HG03575 (cell line): Measurements from ENCODE around the gene DCPS.
"Not testable (repeated sequence)": the region's sequence is repeated elsewhere in the genome, so short reads cannot be mapped to it uniquely, and the experiment has no call there.

Experiments used
- ATAC-seq: cut with Tn5 transposase; IDR thresholded peaks from one replicate; pipeline ENCODE4 v1.9.1; 2021; ENCODE audit not compliant: unreplicated experiment, insufficient number of reproducible peaks, low FRiP score; ENCODE audit errors: extremely low read depth

The DCPS gene

DNA sequence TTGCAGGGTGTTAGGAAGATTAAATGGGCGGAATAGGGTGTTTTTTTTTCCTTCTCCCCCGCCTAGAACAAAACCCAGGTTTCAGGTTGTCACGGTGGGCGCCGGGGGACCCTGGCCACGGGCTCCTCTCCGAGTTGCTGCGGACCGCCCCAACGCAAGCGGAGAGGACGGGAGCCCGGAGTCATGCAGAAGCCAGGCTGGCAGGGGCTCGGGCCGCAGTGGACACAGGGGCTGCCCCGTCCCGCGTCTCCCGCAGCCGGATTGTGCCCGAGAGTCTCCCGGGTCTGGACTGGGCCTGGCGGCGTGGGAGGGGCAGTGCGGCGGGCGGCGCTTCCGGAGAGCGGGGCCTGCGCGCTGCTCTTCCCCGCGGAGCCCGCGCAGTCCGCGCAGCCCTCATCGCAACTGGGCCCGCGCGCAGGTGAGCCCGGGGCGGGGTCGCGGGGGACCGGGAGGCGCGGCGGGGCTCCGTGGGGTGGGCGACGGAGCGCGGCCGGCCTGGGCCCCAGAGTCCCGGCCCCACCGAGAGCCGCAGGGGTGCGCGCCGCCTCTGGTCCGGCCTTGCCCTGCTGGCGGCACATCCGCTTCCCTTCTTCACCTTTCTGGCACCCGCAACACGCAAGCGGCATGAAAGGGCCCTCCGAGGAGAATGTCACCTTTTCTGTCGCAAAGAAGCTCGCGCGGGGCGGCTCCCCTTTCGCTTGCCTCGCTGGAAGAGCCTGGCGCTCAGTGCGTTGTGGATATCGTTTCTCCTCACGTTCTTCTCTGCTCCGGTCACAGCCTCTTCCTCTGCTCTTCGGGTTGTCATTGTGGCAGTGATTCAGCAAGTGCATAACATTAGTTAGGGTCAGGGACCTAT is 20.9 kb upstream of the DCPS start, which contains the start of gene TIRAP:
TIRAP (plus strand) TSS at position 358 of the 856 bp plus-strand sequence. CDS start 7,802 bp downstream, outside the sequence.
- ATAC-seq, result no peak

DNA sequence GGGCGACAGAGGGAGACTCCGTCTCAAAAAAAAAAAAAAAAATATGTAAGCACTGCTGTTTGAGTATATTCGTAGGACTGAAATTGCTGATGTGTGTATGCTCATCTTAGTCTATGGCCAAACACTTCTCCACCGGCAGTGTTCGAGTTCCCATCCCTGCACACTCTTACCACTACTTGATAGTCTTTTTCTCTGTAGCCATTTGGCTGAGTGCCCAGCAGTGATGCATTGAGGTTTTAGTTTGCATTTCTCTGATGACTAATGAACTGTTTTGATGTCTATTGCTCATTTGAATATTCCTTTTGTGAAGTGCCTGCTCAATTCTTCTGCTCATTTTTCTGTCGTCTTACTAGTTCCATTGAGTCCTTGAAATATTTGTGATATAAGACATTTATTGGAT is 19.0 kb upstream of the DCPS start:
- ATAC-seq, result no peak

DNA sequence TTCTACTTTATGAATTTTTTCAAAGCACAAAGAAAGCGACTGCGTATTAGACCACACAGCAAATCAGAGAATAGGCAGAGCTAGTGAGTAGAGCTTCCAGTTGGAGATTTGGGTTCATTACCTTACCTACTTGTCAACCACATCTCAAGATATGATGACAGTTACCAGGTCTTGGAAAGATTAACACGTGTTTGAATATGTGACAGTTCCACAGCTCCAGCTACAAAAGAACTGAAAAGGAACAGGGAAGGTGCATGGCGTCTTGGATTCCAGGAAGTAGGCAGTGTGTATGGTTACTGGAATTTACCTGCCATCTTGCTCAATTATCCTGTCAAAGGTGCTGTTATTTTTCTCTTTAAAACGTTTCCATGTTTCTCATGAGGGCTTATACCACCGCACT is 15.6 kb upstream of the DCPS start:
- ATAC-seq, result no peak

DNA sequence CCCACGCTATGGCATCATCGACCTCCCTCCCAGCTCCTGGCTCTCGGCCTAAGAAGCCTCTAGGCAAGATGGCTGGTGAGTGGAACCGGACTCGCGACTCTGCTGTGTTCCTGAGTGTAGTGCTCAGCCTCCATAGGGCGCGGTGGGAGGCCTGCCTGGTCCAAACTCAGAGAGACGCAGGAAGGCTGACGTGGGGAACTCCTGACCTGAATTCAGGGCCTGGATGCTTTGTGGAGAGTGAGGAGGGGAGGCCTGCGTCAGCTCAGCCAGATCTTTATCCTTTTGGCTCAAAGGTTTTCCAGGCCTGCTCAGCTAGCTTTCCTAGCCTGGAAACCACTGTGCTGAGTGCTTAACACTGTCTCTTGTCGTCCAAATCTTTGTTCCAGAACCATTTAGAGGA is 13.0 kb upstream of the DCPS start:
- ATAC-seq, result no peak

DNA sequence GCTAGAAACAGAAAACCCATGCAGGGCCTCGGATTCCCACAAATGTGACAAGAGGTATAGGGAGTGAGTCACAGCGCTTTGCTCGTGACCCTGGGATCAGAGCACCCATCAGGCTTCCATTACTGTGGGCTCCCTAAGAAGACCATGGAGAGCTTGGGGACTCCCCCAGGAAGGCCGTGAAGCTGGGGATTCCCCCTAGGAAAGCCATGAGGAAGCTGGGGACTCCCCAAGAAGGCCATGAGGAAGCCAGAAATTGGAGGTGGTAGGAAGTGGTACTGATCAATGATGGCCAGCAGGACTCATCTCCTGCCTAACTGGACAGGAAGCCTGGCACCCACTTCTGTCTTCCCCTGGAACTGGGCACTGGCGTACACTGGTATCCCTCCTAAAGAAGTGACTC is 10.1 kb upstream of the DCPS start:
- no peak for ATAC-seq

DNA sequence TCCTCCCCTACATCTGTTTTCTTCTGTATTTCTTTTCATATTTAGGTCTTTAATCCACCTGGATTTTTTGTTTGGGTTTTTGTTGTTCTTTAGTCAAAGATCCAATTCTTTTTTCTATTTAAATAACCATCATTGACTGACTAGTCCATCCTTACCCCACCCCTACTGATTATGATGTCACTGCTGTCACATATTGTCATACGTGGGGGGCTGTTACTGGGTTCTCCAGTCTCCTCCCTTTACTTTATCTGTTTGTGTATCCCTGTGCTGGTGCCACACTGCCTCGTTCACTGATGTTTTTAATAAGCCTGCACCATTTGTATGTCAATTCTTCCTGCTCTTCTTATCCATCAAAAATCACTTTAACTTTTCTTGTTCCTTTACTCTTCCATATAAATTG is 6.9 kb upstream of the DCPS start:
- ATAC-seq, result no peak

DNA sequence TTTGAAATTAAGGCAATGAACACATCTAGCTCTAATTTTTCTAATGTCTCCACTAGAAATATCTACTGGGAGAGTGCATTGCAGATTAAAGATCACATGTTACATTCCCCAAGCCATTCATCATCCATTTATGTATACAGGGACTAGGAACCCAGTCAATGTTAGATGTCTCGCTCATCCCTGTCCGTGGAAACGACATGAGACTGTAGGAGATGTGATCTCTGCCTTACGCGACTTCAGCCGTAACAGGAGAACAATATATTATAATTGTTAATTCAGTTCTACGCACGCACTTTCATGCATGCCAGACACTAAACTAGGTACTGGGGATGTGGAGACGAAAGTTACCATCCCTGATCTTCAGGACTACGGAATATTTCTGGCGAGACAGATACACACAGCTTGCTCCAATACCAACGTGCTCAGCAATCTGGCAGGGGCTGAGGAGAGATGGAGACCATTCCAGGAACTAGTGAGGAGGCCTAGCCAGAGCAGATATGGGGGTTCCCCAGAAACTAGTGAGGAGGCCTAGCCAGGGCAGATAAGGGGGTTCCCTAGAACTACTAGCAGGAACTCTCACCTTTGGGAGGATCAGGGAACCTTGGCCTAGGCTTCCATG is 706 bp downstream of the DCPS start:
- ATAC-seq, result no peak

DNA sequence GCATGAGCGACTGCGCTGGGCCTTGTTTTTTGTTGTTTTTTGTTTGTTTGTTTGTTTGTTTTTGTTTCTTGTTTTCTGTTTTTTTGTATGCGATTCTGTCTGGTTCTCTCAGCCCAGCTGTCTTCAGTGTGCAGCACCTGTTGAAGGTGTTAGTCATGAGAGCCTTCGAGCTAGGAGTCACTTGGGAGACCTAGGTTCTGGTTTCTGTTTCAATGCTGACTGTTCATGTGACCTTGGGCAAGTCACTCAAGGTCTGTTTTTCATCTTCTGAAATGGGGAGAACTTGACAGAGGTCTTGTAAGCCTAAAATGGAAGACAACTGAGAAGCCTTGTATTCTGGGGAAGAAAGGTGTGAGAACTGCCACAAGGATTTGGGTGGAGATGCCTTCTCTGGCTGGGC is 1.8 kb downstream of the DCPS start:
- ATAC-seq, result no peak

DNA sequence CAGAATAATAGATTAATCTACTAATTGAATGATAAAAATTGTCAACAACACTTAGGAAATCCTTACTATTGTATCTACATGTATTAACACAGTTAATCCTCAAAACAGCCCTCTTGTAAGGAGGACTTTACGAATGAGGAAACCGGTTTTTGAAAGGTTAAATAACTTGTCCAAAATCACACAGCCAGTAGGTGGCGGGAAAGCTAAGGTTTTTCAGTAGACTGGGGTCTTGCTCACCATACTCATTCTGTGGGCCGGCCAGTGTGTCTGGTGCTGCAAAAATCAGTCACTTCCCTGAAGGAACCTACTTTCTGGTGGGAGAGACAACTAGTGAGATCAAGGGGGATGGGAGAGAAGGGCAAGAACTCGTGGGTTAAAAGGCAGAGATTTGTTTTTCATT is 3.8 kb downstream of the DCPS start:
- no peak for ATAC-seq

DNA sequence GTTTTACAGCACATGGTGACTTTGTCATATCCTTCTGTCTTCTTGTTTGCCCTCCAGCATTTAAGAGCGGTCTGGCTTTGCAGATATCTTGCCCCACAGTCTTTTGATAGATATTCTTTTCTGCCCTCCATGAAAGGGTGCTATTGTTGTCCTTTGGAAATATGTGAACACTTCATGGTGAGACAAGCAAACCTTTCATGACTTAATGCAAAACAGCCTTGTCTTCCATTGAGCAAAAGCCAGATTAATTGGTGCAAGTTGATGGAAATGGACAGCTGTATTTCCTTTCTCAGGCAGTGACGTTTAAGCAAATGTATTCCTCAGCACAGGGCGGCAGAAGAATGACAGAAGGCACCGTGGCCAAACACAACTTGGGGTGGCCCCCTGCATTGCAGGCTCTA is 4.4 kb downstream of the DCPS start:
- ATAC-seq, result no peak

DNA sequence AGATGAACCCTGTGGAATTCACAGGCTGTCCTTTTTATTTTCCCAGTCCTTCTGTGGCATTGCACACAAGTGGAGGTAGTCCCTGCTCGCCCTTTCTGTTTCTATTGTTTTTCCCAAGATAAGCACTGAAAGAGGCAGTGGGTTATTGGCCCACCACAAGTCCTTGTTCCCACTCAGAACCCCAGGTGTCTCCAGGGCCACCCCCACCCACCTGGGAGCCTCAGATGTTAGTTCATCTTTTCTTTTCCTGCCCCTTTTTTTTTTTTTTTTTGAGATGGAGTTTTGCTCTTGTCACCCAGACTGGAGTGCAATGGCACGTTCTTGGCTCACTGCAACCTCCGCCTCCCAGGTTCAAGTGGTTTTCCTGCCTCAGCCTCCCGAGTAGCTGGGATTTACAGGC is 4.9 kb downstream of the DCPS start:
- not testable (repeated sequence) for ATAC-seq

DNA sequence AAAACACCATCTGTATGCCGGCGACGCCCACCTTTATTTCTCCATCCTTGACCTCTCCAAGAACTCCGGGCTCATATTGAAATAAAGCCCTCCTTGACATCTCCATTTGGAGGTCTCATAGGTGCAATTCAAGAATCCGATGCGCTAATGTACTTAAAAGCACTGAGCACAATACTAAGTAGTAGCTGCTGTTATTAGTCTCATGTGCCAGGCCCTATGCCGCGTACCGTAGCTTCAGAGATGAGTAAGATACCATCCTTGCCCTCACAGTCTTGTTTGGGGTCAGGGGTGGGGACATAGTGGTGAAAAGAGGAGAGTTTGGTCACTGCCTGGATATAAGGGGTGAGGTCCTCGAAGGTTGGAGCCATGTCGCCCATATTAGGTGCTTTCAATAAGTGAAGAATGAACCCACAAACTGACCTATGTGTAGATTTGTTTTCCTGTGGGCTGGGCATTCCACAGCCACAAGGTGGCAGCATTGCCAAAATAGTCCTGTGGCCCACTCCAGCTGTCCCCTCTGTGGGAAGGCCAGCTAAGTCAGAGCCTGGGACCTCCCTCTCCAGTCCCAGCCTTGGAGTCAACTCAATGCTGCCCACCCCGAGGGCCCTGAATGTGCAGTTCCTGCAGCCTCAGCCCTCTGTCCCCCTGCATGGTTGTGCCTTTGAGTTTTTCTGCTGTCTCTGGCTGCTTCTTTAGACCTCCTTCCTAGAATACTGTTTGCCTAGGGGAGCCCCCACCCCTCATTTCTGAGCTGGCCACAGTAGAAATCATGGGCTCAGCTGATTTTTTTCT is 6.5 kb downstream of the DCPS start:
- ATAC-seq, result no peak

DNA sequence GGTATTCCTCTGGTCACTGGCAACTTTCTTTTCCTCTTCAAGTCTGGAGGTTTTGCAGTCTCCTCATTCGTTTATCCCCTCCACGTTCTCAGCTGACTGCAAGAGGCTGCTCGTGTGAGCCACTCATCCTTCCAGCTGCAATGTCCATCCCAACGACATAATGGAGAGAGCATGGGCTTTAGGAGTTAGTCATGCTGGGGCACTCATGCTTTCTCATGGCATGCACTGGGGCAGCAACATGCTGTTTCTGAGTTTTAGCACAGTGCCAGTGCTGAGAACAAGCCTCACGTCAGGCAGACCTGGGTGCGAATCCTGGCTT is 7.1 kb downstream of the DCPS start:
- ATAC-seq, result no peak

DNA sequence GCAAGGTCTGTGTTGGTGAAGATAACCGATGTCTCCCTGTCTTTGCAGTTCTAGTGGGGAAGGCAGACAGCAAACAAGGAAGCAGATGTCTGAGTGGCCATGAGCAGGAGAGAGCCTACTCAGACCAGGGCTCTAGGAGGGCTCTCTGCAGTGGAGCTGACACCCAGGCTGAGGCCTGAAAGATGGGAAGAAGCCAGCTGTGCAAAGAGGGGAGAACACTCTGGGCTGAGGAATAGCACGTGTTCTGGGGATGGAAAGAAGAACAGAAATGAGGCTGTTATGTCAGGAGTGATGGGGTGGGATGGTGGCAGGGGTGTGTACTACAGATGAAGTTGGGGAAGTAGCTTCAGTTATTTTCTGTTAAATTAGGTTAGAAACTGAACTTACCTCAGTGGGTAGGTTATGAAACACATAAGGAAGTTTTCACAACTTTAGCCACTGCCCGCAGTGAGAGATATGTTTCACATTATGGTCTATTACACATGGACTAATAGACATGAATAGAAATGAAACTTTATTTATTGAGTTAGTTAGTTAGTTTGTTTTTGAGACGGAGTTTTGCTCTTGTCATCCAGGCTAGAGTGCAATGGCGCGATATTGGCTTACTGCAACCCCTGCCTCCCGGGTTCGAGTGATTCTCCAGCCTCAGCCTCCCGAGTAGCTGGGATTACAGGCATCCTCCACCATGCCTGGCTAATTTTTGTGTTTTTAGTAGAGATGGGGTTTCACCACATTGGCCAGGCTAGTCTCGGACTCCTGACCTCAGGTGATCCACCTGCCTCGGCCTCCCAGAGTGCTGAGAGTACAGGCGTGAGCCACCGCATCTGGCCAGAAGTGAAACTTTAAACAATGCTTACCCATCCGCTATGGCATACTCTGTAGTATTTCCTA is 7.8 kb downstream of the DCPS start:
- ATAC-seq, result peak; percentile 66

DNA sequence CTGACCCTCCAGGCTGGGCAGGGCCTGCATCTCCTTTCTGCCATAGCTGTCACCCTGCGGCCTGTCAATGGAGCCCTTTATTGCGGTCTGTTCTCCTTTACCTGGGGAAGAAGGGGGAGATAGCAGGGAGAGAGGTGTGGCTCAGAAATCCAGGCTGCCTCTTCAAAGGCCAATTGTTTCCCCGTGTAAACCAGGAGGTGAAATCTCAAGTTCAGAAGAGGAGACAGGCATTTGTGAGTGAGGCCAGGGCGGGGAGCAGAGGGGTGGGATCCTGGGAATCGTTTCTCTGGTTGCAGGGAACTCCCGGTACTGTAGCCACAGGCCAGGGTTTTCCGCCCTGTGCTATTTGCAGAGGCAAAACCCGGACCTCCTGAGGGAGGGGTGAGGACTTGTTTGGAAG is 9.1 kb downstream of the DCPS start:
- ATAC-seq, result no peak

DNA sequence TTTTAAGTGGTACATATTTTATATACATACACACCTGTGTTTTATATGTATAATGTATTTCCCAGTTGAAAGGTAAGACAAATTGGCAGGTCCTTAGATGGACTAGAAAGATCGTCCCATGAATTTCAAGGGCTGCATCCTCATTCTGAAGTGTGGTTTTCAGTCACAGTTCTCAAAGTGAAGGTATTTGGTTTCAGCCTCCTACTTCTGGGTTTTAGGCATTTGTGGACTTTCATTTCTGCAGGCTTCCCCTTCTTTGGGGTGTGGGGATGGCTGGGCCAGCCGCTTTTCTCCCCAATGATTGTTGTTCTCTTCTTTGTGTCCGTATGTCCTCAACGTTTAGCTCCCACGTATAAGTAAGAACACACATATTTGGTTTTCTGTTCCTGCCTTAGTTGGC is 10.0 kb downstream of the DCPS start:
- no peak for ATAC-seq

DNA sequence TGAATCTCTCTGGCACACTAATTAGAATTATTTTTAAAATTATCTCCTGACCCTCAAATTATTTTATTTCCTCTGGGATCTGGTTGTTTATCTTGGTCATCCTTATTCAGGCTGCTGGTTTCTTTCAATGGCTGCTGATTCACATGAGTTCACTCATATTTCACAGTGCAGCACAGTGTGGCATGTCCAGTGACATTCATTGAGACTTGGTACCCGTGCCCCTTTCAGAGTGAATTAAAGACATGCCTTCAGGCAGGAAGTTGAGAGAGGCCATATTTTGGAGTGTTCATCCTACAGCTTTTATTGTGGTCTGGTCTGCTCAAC is 13.5 kb downstream of the DCPS start:
- ATAC-seq, result no peak

DNA sequence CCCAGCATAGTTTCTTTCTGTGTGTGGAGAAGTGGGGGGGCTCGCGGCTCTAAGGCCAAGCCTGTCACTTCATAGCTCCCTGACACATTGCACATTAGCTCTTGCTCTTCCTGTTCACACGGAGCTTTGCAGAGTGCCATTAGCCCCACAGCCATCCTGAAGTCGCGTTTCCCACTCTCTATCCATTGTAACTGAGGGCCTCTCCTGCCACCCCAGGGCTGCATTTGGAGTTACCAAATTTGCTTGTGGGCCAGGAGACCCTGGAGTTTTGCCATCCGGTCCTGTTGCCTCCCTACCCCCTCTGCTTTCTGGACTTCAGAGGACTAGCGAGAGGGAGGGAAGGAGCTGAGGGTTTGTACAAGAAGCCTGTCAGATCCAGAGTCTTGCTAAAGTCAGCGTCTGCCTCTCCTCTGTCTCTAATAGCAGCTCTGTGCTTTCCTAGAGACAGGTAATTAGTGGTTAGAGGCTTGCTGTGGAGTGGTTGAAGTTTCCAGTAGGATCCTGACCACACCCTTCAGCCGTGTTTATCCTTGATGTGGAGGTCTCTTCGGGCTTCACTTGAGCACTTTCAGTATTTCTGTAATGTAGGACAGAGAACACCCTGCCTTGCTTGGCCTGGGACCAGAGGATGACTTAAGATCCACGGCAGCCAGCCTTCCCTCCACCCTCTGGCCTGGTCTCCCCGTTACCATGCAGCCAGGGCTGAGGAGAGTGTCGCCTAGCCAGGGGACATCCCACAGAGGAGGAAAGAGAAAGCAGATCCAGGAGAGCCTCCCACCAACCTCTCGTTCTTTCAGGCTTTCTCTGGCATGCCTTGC is 14.1 kb downstream of the DCPS start:
- ATAC-seq, result no peak
